Loucy (cell line): ENCODE measurements around the gene FGF14.

Source experiments
- H2AFZ ChIP-seq: fragments of 200-600 bp; sonication (generic); 2 replicates; pipeline ENCODE4 v1.6.0; 2016; ENCODE audit warnings: antibody characterized with exemption, mild to moderate bottlenecking, low read length, moderate library complexity
- H3F3A ChIP-seq: fragments of 200-600 bp; 2 replicates; pipeline ENCODE4 v1.6.0; 2016; ENCODE audit warnings: antibody characterized with exemption, low read depth, mild to moderate bottlenecking
- H3K27me3 ChIP-seq: fragments of 200-600 bp; sonication (generic); 2 replicates; pipeline ENCODE4 v1.6.1; 2014; ENCODE audit warnings: low read length, mild to moderate bottlenecking; ENCODE audit not compliant: insufficient read depth, poor library complexity, severe bottlenecking
- H3K36me3 ChIP-seq: fragments of 200-600 bp; sonication (generic); 2 replicates; pipeline ENCODE4 v1.6.1; 2016; ENCODE audit warnings: low read length; ENCODE audit not compliant: insufficient read depth
- H3K4me1 ChIP-seq: fragments of 200-600 bp; sonication (generic); 2 replicates; pipeline ENCODE4 v1.5.1; 2014; ENCODE audit warnings: low read length, mild to moderate bottlenecking; ENCODE audit not compliant: insufficient read depth, poor library complexity, severe bottlenecking
- H3K4me2 ChIP-seq: fragments of 200-600 bp; sonication (generic); 2 replicates; pipeline ENCODE4 v1.6.0; 2014; ENCODE audit warnings: antibody characterized with exemption, low read length, low read depth, mild to moderate bottlenecking; ENCODE audit not compliant: poor library complexity, severe bottlenecking
- H3K4me3 ChIP-seq: fragments of 200-600 bp; sonication (generic); 2 replicates; pipeline ENCODE4 v1.5.1; 2014; ENCODE audit warnings: low read length, mild to moderate bottlenecking, mixed read lengths; ENCODE audit not compliant: poor library complexity, severe bottlenecking
- H3K79me2 ChIP-seq: fragments of 200-600 bp; sonication (generic); 2 replicates; pipeline ENCODE4 v1.6.1; 2014; ENCODE audit warnings: low read length; ENCODE audit not compliant: insufficient read depth
- H3K9ac ChIP-seq: fragments of 200-600 bp; sonication (generic); 2 replicates; pipeline ENCODE4 v1.6.0; 2014; ENCODE audit warnings: mild to moderate bottlenecking, low read depth, low read length, moderate library complexity; ENCODE audit not compliant: poor library complexity, severe bottlenecking
- H3K9me2 ChIP-seq: fragments of 200-600 bp; sonication (generic); replicated peaks from 2 replicates; pipeline ENCODE4 v1.6.1; 2016; ENCODE audit warnings: low read depth, low read length, mixed read lengths
- H3K9me3 ChIP-seq: fragments of 200-600 bp; sonication (generic); 2 replicates; pipeline ENCODE4 v1.6.1; 2014; ENCODE audit warnings: mild to moderate bottlenecking, antibody characterized with exemption, low read length, low read depth; ENCODE audit not compliant: insufficient read depth
- H4K20me1 ChIP-seq: fragments of 200-600 bp; sonication (generic); 2 replicates; pipeline ENCODE4 v1.6.0; 2014; ENCODE audit warnings: antibody characterized with exemption, low read length, mild to moderate bottlenecking; ENCODE audit not compliant: insufficient read depth, poor library complexity, severe bottlenecking
- EZH2phosphoT487 ChIP-seq: fragments of 200-600 bp; IDR thresholded peaks from 2 replicates; pipeline ENCODE4 v1.6.1; 2018; ENCODE audit warnings: antibody characterized with exemption, mild to moderate bottlenecking, moderate library complexity, borderline replicate concordance
- TF ChIP-seq, protein P1 (sequence below): fragments of 200-600 bp; sonication (generic); conservative IDR thresholded peaks from 2 replicates; pipeline ENCODE4 v1.5.1; 2014; ENCODE audit warnings: mild to moderate bottlenecking, antibody characterized with exemption, low read length

FGF14 gene

GRCh38 chr13:102234618-102235017 lies 167.2 kb downstream of the FGF14 start:
- no peak overlapping the region for H3K9ac ChIP-seq

DNA sequence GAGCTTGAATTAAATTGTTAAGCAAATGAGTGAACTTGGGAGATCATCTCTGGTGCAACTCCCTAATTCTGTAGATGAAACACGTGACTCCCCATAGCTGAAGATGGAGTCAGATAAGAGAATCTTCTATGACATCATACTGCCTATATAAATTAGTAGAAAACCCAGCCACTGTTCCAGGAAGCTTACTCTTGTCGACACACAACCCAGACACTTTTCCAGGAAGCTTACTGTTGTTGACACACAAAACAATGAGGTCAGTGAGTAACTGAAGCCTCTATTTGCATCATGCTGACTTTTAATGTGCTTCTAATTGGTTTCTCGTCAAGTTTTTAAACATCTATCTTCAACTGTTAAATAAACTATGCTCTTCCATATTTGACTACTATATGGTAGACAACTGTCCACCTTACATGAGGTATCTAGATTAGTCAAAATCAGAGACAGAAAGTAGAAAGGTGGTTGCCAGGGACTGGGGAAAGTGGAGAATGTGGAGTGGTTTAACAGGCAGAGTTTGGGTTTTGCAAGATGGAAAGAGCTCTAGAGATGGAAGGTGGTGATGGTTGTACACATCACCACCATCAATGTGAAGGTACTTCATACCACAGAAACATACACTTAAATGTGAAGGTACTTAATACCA lies 168.2 kb downstream of the FGF14 start:
- no peaks in the 10 kb centered on the region for H4K20me1 ChIP-seq

More at GRCh38 chr13:102234618-102235017, 167.2 kb downstream of the FGF14 start:
- Histone ChIP-seq H3K9me2 (no peaks in the 10 kb centered on the region), H2AFZ (no peak overlapping the region), H3K4me1 (no peaks in the 10 kb centered on the region), H3F3A (no peaks in the 10 kb centered on the region), H4K20me1 (no peaks in the 10 kb centered on the region), H3K27me3 (no peaks in the 10 kb centered on the region), H3K79me2 (no peaks in the 10 kb centered on the region), H3K36me3 (no peaks in the 10 kb centered on the region), H3K9me3 (no peaks in the 10 kb centered on the region), H3K4me3 (no peak overlapping the region), H3K4me2 (no peak overlapping the region)
- TF ChIP-seq EZH2phosphoT487 = no peak
- TF ChIP-seq, protein P1, sequence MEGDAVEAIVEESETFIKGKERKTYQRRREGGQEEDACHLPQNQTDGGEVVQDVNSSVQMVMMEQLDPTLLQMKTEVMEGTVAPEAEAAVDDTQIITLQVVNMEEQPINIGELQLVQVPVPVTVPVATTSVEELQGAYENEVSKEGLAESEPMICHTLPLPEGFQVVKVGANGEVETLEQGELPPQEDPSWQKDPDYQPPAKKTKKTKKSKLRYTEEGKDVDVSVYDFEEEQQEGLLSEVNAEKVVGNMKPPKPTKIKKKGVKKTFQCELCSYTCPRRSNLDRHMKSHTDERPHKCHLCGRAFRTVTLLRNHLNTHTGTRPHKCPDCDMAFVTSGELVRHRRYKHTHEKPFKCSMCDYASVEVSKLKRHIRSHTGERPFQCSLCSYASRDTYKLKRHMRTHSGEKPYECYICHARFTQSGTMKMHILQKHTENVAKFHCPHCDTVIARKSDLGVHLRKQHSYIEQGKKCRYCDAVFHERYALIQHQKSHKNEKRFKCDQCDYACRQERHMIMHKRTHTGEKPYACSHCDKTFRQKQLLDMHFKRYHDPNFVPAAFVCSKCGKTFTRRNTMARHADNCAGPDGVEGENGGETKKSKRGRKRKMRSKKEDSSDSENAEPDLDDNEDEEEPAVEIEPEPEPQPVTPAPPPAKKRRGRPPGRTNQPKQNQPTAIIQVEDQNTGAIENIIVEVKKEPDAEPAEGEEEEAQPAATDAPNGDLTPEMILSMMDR = no peak

GRCh38 chr13:102231479-102231878 lies 170.4 kb downstream of the FGF14 start:
- Histone ChIP-seq H3K9me2 (no peaks in the 10 kb centered on the region), H3K9ac (no peak overlapping the region), H3K4me2 (no peak overlapping the region), H3K9me3 (0 out of 2 replicates have a peak, but pooled peaks cover 3% of the 10 kb centered on the region), H3K4me3 (no peak overlapping the region), H4K20me1 (no peaks in the 10 kb centered on the region), H3K79me2 (no peaks in the 10 kb centered on the region), H2AFZ (no peak overlapping the region), H3F3A (no peaks in the 10 kb centered on the region), H3K27me3 (no peaks in the 10 kb centered on the region), H3K36me3 (no peaks in the 10 kb centered on the region), H3K4me1 (no peaks in the 10 kb centered on the region)
- TF ChIP-seq EZH2phosphoT487 = no peak
- TF ChIP-seq, protein P1 = no peak

More for the DNA sequence above, 168.2 kb downstream of the FGF14 start:
- Histone ChIP-seq H3K4me3 (no peak overlapping the region), H3K4me2 (no peak overlapping the region), H3K36me3 (no peaks in the 10 kb centered on the region), H3K9me2 (no peaks in the 10 kb centered on the region), H3K4me1 (no peaks in the 10 kb centered on the region), H3K9me3 (no peaks in the 10 kb centered on the region), H3K9ac (no peak overlapping the region), H3F3A (no peaks in the 10 kb centered on the region), H2AFZ (no peak overlapping the region), H3K27me3 (no peaks in the 10 kb centered on the region), H3K79me2 (no peaks in the 10 kb centered on the region)
- TF ChIP-seq, protein P1 = no peak
- TF ChIP-seq EZH2phosphoT487 = no peak
